Heart left ventricle (tissue), 13 donors: ENCODE data around the gene SEZ6L2.

Experiments
- CTCF ChIP-seq, 12 donors: fragments of 200-600 bp; sonication (generic) in 4 of 12; IDR thresholded peaks; one replicate each; pipeline versions ENCODE4 v1.5.0 to v1.8.0; 2018 to 2022; ENCODE audit warnings: antibody characterized with exemption in 12 of 12, mild to moderate bottlenecking in 5 of 12
- POLR2A ChIP-seq, 2 donors: fragments of 450-650 bp; IDR thresholded peaks; one replicate each; pipeline ENCODE4 v1.6.1; 2017; ENCODE audit warnings: antibody characterized with exemption in 2 of 2, mild to moderate bottlenecking in 2 of 2, moderate library complexity in 2 of 2
- donor health status: ischemic (EF 13 %, LVEDD 7.1; RV severe dilation, severe dysfunction).
- donor health status: DM: no; HTN: yes; CAD: no.
- donor health status: DM: no; HTN: no; CAD: no.
- donor health status: ischemic (EF 25% LVEDD 6.9; RV normal size, moderate dysfunction).
- donor health status: ischemic (EF 25% LVEDD 5.7; RV mildly dilated, moderate dysfunction).
- donor health status: ischemic (EF 35%, LVEDD 5.7; RV mildly dilated, moderate dysfunction).
- donor health status: nonischemic (EF 11% LVEDD 7.7; RV severe dilation, severe dysfunction).
- donor health status: DM: yes; HTN: yes; CAD: no.
- donor health status: PGD.
- donor health status: ischemic (EF 29% LVEDD 5.4; RV normal size, mild dysfunction).
- donor health status: nonischemic (EF 23%, LVEDD 6.1; RV moderate dilation, normal function).

GRCh38 chr16:29912087-29912486, 12.7 kb upstream of the SEZ6L2 start:
- TF ChIP-seq CTCF (IDR thresholded peaks at IDR 0.05) (no peak), POLR2A (IDR thresholded peaks at IDR 0.05) (no peak)
